ENCODE results near the gene S100A3.
A peak's percentile ranks its signal among the peaks of the same experiment; 100 is the strongest.
"Not testable (repeated sequence)": the region's sequence is repeated elsewhere in the genome, so short reads cannot be mapped to it uniquely, and the experiment has no call there.

The S100A3 gene, protein sequence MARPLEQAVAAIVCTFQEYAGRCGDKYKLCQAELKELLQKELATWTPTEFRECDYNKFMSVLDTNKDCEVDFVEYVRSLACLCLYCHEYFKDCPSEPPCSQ

DNA sequence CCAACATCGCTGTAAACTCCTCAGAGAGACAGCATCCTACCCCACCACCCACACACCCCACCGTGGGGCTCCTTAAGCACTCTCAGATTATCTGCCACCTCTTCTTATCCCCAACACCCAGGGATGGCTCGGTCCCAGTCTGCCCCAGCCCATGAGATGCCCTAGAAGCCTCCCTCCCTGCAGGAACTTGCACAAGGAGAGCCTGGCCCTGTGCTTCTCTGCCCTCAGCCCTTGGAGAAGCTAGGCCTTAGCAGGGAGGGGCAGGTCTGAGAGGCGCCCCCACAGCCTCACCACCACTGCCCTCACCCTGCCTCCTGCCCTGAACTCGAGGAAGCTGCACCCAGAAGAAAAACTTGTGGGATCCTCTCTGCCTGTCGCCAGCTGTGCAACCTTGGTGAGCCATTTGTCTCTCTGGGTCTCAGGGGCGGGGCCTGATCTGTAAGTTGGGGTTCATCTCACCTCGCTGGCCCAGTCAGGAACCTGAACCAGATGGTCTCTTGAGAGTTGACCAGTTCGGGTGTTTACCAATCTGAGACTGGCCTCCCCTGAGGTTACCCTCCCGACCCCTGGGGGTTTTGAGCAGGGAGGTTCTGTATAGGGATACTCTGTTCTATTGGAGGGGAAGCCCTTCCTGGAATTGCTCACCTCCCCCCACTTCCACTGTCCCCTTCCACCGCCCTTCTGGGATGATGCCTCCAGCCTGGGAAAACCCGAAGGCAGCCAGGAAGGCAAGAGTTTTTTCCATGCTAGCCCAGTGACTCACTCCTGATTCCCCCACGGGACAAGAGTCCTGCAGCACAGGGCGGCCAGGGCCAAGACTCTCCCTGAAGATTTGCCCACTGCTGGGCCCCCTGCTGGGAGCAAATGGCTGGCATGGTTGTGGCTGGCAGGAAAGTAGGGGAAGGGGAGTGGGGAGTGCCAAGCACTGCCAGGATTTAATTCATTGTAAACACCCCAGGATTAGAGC is at the start of gene S100A3:
Gene S100A3 (minus strand): TSS at position 537 of the 967 bp plus-strand sequence. CDS start 773 bp downstream, outside the sequence.
- DNase-seq: no peak

DNA sequence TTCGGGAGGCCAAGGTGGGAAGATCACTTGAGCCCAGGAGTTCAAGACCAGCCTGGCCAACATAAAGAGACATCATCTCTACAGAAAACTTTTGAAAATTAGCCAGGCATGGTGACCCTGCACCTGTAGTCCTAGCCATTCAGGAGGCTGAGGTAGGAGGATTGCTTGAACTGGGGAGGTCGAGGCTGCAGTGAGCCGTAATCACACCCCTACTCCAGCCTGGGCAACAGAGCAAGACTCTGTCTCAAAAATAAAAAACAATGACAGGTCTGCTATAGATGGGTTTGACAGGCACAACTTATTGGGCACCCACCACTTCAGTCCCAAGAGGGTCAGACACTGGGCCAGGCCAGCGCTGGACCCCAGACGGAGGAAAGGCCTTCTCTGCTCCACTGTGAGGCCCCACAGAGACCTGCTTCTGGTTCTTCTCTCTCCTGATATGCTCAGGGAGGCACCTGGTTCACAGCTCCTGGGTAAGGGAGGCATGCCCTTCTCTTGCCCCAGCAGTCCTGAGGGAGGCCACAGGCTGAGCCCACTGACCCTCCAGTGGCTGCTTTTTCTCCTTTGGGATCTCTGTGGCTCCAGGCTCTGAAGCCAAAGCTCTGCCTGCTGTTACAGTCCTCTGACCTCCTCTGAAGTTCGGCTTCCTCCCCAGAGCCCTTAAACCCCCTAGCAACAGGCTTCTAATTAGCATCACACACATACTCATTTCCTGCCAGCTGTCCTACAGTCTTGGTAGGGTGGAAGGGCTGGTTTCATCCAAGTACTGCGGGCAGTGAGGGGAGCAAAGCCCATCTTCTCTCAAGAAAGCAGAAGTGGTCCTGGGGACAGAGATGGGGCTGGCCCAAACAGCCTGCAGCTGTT is 49.5 kb upstream of the S100A3 start:
- DNase-seq: peak; percentile 14 to 75

DNA sequence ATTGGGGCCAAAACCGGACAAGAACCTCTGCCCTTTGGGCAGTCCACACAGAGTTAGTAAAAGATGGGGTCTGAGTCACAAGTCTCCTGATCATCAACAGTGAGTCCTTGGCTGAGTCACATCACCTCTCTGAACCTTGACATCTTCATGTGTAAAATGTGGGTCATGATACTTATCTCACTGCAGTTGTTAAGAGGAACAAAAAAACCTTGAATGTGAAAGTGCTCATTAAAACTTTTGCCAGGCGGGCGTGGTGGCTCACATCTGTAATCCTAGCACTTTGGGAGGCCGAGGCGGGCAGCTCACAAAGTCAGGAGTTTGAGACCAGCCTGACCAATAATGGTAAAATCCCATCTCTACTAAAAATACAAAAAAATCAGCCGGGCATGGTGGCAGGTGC is 48.1 kb upstream of the S100A3 start:
- no peak for DNase-seq

DNA sequence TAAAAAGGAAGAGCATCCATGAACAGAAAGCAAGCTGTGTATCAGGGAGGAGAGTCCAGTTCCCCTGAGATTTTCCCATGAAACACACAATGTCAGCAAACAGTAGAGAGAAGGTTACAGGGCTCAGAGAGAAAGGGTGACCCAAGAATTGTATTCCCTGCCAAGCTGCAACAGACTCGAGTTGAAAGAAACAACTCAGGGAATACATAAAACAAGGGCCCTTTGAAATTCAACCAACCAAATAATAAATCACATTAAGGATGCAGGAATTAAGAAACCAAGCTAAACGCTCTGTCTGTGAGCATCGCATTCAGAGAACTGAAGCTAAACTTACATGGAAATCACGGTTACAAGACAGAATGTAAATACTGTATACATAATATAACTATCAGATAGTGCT is 43.7 kb upstream of the S100A3 start:
- DNase-seq: no peak

DNA sequence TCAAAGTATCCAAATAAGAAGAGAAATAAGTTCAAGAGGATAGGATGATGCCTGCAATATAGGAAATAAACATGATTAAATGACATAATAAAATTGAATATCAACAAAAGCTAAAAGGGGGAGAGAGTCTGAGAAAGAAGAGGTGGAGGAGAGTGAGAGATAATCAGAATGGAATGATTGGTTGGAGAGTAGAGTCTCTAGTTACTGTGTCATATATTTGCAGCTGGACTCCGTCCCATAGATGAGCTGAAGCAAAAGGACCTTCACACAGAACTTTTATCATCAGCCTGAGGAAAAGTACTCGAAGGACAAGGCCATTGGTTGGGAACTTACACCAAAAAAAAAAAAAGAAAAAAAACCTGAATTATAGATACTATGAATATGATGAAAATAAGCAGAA is 39.4 kb upstream of the S100A3 start:
- DNase-seq: no peak

DNA sequence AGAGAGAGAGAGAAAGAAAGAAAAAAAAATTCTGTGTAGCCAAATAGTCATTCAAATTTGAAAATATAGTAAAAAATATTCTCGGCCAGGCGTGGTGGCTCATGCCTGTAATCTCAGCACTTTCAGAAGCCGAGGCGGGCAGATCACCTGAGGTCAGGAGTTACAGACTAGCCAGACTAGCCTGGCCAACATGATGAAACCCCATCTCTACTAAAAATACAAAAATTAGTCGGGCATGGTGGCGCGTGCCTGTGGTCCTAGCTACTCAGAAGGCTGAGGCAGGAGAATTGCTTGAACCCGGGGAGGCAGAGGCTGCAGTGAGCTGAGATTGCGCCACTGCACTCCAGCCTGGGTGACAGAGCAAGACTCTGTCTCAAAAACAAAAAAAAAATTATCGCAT is 39.0 kb upstream of the S100A3 start:
- DNase-seq: not testable (repeated sequence)

DNA sequence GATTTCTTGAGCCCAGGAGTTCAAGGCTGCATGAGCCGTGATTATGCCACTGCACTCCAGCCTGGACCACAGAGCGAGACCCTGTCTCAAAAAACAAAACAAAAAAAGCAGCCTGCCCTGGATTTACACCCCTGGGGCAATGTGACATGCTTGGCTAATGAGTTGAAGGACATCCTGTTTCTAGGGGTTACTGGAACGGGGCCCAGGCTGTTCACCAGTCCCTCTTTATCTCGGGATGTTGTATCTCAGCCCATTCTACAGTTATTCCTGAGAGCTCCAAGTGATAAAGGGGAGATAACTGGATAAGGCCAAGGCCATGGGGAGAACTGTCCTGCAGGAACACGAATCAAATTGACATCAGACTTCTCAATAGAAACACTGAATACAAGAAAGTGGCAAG is 38.3 kb upstream of the S100A3 start:
- DNase-seq: no peak

DNA sequence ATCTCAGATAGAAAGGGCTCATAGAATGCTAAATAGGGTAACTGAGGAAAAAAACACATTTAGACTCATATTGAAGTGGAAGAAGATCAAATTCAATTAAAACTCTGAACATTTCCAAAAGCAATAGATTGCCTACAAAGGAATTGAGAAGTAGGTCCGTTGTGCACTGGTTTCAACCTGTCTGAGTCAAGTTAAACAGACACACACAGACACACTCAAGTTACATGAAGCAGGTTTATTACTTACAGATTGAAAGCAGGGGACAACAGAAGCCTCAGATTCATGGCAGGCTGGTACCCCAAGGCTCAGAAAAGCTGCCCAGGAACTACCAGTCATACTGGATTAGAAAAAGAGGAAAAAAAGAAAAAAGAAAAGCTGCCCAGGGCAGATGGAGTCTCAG is 37.3 kb upstream of the S100A3 start:
- DNase-seq: no peak

DNA sequence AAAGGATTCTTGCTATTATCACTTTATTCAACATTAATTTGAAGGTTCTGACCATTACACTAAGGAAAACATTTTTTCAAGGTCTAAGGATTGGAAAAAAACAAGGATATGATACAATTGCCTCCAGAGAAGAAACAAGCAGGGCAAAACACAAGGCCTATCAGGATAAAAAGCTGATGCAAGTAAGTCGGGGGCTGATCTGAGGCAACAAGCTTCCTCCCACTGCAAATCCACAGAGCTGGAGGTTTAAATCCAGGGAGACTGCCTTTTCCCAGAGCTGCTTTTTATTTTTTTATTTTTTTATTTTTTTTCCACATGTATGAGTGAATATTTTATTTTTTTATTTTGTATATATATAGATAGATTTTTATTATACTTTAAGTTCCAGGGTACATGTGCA is 35.9 kb upstream of the S100A3 start:
- DNase-seq: no peak

DNA sequence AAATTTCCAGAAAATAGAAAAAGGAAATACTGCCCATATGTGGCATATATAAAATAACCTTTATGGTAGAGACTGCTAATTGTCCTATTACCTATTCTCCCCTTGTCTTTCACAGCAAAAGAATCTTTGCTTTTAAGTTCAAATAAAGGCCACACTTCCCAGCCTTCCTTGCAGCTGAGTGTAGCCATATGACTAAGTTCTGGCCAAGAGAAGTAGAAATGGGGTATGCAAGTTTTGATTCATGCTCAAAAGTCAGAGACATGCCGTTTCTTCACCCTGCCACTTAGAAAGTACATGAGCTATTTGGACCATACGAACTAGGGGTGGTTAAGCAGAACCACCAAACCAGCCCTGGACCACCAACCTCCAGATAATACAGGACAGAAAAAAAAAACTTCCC is 34.9 kb upstream of the S100A3 start:
- DNase-seq: no peak

DNA sequence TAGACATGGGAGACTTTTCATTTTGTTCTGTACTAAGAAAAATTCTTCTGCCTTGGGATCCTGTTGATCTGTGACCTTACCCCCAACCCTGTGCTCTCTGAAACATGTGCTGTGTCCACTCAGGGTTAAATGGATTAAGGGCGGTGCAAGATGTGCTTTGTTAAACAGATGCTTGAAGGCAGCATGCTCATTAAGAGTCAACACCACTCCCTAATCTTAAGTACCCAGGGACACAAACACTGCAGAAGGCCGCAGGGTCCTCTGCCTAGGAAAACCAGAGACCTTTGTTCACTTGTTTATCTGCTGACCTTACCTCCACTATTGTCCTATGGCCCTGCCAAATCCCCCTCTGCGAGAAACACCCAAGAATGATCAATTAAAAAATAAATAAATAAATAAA is 34.5 kb upstream of the S100A3 start:
- not testable (repeated sequence) for DNase-seq

DNA sequence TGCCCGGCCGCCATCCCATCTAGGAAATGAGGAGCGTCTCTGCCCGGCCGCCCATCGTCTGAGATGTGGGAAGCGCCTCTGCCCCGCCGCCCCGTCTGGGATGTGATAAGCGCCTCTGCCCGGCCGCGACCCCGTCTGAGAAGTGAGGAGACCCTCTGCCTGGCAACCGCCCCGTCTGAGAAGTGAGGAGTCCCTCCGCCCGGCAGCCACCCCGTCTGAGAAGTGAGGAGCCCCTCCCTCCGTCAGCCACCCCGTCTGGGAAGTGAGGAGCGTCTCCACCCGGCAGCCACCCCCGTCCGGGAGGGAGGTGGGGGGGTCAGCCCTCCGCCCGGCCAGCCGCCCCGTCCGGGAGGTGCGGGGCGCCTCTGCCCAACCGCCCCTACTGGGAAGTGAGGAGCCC is 33.8 kb upstream of the S100A3 start:
- not testable (repeated sequence) for DNase-seq

DNA sequence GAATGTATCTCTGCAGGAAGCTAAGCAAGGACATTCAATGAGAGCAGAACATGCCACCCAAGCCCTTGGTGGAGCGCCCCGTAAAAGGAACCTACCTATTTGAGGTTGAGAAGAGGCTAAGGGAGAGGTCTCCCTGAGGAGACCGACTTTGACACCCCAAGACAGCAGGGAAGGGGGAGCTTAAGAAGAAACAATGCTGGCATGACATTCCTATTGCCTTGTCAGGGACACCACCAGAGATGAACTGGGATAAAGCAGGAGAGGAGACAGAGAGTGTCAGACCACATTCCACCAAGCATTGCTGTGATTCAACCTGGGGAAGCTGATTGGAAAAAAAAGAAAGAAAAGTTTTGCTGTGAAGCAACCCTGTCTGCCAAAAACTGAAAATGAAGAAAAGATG is 29.9 kb upstream of the S100A3 start:
- DNase-seq: no peak

DNA sequence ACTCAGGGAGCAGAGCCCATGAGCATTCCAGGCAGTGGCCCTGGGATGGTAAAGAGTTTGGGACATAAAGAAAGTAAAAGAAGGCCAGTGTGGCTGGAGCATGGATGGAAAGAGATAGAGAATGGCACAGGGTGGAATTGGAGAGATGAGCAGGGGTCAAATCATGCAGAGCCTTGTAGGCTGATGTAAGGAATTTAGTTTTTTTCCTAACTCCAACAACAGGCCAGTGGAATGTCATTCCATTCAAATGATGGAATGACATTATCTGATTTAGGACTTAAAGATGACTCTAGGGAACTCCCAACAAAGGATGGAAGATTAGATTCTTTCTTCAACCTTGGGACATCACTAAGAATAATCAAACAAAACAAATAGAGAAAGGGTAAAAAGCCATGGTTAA is 29.4 kb upstream of the S100A3 start:
- no peak for DNase-seq

DNA sequence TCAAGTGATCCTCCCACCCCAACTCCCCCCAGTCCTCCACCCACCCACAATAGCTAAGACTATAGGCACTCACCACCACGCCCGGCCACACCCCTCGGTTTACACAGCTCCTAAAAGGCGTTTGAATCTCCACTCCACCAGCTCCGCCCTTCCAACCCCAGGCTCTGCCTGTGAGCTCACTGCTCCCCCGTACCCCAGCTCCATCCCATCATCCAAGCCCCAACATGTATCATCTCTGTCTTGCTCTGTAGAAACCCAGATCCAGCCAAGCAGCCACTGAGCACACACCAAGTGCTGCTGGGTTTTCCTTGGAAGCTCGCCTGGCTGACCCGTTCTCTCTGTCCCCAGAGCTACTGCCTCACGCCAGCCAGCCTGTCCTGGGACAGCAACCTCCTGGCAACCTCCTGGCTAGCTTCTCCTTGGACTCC is 28.6 kb upstream of the S100A3 start:
- DNase-seq: no peak

DNA sequence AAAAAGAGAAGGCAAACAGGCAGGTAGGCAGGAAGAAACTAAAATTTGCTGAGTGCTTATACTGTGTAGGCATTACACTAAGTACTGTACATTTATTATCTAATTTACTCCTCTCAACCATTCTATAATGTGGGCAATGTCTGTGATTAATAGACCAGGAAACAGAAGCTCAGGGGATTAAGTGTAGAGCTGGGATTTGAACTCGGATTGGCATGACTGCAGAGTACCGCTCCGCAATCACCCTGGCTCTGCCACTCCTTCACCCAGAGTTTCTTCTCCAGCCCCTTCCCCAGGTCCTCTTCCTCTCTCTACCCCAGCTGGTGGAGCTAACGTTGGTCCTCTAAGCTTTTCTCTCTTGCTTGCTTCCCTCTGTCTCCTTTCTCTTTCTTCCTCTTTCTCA is 28.1 kb upstream of the S100A3 start:
- DNase-seq: no peak

DNA sequence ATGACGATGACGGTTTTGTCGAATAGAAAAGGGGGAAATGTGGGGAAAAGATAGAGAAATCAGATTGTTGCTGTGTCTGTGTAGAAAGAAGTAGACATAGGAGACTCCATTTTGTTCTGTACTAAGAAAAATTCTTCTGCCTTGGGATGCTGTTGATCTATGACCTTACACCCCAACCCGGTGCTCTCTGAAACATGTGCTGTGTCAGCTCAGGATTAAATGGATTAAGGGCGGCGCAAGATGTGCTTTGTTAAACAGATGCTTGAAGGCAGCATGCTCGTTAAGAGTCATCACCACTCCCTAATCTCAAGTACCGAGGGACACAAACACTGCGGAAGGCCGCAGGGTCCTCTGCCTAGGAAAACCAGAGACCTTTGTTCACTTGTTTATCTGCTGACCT is 26.4 kb upstream of the S100A3 start:
- not testable (repeated sequence) for DNase-seq

DNA sequence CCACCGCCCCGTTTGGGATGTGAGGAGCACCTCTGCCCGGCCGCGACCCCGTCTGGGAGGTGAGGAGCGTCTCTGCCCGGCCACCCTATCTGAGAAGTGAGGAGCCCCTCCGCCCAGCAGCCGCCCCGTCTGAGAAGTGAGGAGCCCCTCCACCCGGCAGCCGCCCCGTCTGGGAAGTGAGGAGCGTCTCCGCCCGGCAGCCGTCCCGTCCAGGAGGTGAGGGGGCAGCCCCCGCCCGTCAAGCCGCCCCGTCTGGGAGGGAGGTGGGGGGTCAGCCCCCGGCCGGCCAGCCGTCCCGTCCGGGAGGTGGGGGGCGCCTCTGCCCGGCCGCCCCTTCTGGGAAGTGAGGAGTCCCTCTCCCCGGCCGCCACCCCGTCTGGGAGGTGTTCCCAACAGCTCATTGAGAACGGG is 26.0 kb upstream of the S100A3 start:
- not testable (repeated sequence) for DNase-seq

DNA sequence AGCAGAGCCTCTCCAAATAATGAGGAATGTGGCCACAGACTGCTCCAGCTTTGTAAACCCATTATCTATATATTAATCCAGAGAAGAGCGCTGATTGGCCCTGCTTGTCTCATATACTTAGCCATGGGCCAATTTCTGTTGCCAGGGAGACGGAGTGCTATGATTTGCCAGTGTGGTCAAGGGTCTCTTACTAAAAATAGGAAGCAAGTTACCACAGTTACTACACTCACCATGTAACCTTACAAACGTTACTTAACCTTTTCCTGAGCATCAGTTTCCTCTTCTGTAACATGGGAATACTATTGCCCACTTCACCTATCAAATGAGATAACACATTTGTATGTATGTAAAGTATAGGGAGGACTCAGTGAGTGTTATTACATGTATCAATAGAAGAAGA is 24.3 kb upstream of the S100A3 start:
- no peak for DNase-seq

DNA sequence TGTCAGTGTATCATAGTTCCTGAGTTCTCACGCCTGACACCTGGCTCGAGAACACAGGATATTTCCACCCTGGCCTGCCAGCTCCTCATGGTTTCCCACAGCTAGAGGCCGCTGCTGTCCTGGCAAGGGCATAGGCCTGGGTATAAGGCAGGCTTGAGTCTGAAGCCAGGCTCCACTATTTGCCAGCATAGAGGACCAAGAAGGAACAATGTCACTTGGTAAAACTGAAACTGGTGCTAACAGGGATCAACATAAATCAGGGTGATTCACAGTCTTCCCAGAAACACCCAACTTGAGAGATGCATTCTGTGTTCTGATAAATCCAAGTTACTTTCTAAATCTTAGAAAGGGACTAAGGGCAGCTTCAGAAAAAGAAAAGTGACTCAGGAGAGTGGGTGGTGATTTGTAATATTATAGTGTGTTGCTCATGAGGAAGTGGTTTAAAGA is 23.5 kb upstream of the S100A3 start:
- DNase-seq: peak; percentile 52 to 69

DNA sequence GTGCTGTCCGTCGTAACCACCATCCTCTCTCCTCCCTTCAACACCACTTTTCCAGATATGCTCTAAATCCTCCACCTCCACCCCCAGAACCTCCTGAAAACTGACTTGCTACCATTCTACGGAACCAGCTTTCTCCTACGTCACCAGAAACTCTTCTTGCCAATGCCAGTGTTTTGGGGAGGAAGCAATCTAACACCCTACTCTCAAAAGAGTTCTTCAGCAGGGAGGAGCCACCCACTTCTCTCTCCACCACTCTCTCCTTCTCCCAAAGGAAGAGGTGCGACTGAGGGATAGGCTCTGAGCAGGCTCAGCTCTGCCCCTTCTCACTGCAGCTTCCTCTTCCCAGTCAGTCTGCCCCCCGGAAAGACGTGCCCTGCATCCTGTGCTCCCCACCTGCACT is 22.6 kb upstream of the S100A3 start:
- no peak for DNase-seq

DNA sequence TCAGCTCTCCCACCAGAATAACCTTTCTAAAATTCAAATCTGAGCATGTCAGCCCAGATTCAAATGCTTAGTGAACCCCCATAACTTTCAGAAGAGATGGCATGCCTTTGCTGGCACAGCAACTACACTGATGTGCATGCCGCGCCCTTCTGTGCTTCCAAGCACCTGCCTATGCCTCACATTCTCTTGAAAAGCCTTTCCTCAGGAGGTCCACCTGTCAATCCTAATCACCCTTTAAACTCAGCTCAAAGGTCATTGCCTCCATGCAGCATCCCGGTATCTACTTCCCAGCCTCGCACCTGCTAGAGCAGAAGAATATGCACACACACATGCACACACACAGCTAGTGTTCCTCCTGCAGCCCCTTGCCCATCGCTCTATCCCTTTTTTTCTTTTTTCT is 21.8 kb upstream of the S100A3 start:
- DNase-seq: no peak

DNA sequence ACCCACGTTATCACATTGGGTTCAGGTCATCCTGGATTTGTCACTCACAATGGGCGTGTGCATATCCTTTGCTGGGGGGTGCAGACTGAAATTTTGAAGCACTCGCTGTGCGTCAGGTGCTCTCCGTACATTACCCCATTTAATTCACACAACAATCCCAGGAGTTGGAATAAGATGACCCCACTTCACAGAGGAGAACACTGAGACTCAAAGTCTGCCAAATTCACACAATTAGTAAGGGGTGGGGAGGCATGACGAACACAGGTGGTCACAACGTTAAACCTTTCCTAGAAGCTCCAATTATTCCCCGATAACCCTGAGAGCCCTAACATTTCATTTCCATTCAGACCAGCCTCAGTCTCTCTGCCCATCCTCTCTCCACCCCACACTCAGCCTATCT is 20.4 kb upstream of the S100A3 start:
- DNase-seq: no peak

Data from CD4-positive, alpha-beta T cell treated with Interleukin-1 beta for 1 hour (primary cell).